Right cardiac atrium (tissue), 5 donors: ENCODE data around the gene PIK3AP1. TPM values are rescaled to one million over a fixed set of nuclear protein-coding genes. Genes with fewer than 3 reads are reported as not detected.

ENCODE experiments used
- ATAC-seq, 2 donors: fragments of 200-7000 bp; cut with Tn5 transposase; one replicate each; pipeline versions ENCODE4 v1.8.0 to v1.9.1; 2020; ENCODE audit warnings: moderate library complexity in 2 of 2, mild to moderate bottlenecking in 1 of 2
- DNase-seq, 3 donors: peaks; one replicate each; pipeline ENCODE4 v3.0.0-alpha.2; 2020
- H3K27ac ChIP-seq: one replicate; pipeline ENCODE4 v1.5.1; 2013; ENCODE audit warnings: mild to moderate bottlenecking, low read length, control low read depth, moderate library complexity
- H3K27me3 ChIP-seq: one replicate; pipeline ENCODE4 v1.6.1; 2013; ENCODE audit not compliant: control insufficient read depth, insufficient read depth
- H3K4me1 ChIP-seq: one replicate; pipeline ENCODE4 v1.6.1; 2013; ENCODE audit warnings: low read length; ENCODE audit not compliant: control insufficient read depth, insufficient read depth
- H3K4me3 ChIP-seq: one replicate; pipeline ENCODE4 v1.5.1; 2013; ENCODE audit warnings: low read length, control low read depth
- H3K9me3 ChIP-seq: one replicate; pipeline ENCODE4 v1.6.1; 2013; ENCODE audit warnings: low read length; ENCODE audit not compliant: control insufficient read depth
- WGBS: extraction: QIAGEN DNeasy Blood & Tissue Kit; methylation state at CpG from one replicate; pipeline ENCODE4 v1.1.7; 2013; 5-methylcytosine and 5-hydroxymethylcytosine counted together
- intact Hi-C, 4 donors: fragments of 100-400 bp; cut with DNase I; formaldehyde crosslinking; loops; one replicate each; pipeline versions ENCODE4 v1.11.0 to v1.14.0; 2022 to 2023
- polyA plus RNA-seq: library from polyadenylated mRNA; stranded (reverse); fragments of 200-250 nt; gene quantifications from one replicate; pipeline ENCODE4 v1.2.3, GENCODE V29; 2013
- total RNA-seq, 4 donors: library from RNA; stranded (reverse); fragmentation: NEBNext Ultra II Directional; extraction: Animal tissue kit (Norgen Biotek cat#: 25700); gene quantifications; one replicate each; pipeline ENCODE4 v1.2.1, GENCODE V29; 2021
- donor health status: healthy with polysubstance abuse.
- donor health status: DM: no; HTN: yes; CAD: no.
- donor health status: DM: no; HTN: no; CAD: no.
- donor health status: DM: no; HTN: yes; CAD: no; lungs with severe emphysema.
- donor health status: DM: yes; HTN: yes; CAD: no.

PIK3AP1 gene
- total and polyA plus RNA-seq, 5 donors, result 1.4 to 10.5 (median 4.9) TPM

DNA sequence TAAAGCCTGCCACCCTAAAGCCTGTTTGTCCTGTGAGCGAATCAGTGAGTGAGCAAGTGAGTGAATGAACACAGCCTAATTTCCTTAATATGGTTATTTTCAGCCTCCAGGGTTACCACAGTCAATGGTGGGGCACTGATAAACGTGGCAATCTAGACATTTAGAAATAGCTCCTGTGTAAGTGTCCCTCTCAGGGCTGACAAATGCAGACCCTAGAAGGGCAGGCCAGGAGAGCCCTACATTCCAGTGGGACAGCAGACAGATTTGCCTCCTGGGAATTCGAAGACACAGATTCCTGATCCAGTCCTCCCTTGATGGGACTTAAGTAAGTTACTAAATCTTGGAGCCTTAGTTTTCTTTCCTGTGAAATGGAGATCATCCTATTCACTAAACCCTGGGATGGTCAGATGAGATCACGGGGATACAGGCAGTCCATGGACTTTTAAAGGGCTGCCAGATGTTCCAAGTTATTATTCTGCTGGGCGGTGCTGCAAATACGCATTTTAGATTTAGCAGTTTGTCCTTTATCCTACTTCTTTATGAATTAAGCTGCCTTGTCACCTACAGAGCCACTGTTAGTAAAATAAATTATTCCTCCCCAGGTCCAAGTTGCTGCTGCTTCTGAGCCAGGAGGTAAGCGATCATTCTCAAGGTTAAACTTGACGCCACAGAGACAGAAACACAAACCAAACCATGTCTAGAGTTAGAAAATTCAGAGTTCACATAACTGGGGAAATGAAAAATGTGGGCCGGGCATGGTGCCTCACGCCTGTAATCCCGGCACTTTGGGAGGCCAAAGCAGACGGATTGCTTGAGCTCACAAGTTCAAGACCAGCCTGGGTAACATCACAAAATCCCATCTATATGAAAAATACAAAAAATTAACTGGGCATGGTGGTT, 78.7 kb downstream of the PIK3AP1 start:
- 81% methylated on average over 12 of the region's 12 CpGs for WGBS
- no peaks in the 10 kb centered on the region for H3K9me3 ChIP-seq
- no peak overlapping the region for H3K27ac ChIP-seq
- H3K27me3 ChIP-seq, result no peaks in the 10 kb centered on the region
- H3K4me3 ChIP-seq, result no peak overlapping the region
- intact Hi-C loops, result no loop called here
- H3K4me1 ChIP-seq, result no peaks in the 10 kb centered on the region
- no peak for DNase-seq
- ATAC-seq, result no peak

DNA sequence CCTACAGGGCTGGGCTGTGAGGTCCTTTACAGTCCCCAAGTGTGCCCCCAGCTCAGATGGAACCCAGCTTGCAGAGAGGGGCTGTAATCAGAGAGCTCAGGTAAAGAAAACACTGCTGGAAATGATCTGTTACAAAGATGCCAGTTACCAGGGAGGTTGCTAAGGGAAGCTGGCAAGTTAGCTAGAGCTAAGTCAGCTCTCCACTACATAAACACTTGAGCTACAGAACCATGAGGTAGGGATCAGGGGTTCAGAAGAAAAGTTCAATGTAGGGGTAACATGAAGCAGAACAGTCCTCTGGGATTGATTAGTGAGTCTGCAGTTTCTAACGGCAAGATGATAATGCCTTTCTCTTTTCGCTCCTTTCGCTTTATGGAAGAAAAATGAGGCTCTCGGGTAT, 80.4 kb downstream of the PIK3AP1 start:
- intact Hi-C loops, result no loop called here
- H3K27ac ChIP-seq, result no peak overlapping the region
- 59% methylated on average over 4 of the region's 4 CpGs for WGBS

DNA sequence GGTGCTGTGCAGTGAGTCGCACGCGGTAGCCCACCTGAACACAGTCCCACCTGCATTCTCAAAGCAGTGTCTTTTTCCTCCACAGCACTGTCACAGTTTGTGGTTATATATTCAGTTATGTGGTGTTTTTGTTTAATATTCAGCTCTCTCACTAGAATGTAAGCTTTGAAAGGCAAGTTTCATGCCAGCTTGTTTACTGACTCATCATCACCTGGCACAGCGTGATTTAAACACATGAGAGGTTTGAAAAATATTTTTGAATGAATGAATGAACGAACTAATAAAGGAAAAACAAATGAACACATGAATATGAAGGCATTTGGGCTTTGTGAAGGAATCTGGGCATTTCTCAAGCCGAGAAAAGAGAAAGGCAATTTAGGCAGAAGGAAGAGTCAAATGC, 81.6 kb downstream of the PIK3AP1 start:
- Histone ChIP-seq H3K27ac (no peak overlapping the region), H3K27me3 (no peaks in the 10 kb centered on the region), H3K4me1 (no peaks in the 10 kb centered on the region), H3K9me3 (no peaks in the 10 kb centered on the region), H3K4me3 (no peak overlapping the region)
- intact Hi-C loops, result no loop called here
- ATAC-seq (no peak), DNase-seq (no peak)
- WGBS, result 90% methylated on average over 6 of the region's 6 CpGs

More for the DNA sequence above, 80.4 kb downstream of the PIK3AP1 start:
- ATAC-seq, result no peak
- Histone ChIP-seq H3K9me3 (no peaks in the 10 kb centered on the region), H3K4me1 (no peaks in the 10 kb centered on the region), H3K27me3 (no peaks in the 10 kb centered on the region), H3K4me3 (no peak overlapping the region)
- no peak for DNase-seq

DNA sequence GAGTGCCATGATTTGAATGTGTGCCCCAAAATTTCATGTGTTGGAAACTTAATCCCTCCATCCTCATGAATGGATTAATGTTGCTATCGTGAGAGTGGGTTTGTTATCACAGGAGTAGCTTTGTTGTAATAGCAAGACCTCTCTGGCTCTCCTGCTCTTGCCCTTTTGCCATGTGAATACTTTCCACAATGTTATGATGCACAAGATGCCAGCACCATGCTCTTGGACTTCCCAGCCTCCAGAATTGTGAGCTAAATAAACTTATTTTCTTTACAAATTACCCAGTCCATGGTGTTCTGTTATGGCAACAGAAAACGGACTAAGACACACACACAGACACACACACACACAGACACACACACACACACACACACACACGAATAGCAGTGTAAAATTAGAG, 82.2 kb downstream of the PIK3AP1 start:
- H3K4me1 ChIP-seq, result no peaks in the 10 kb centered on the region
- no peaks in the 10 kb centered on the region for H3K27me3 ChIP-seq
- H3K4me3 ChIP-seq, result no peak overlapping the region
- intact Hi-C loops, result no loop called here
- no peak overlapping the region for H3K27ac ChIP-seq
- H3K9me3 ChIP-seq, result no peaks in the 10 kb centered on the region
- ATAC-seq (no peak), DNase-seq (no peak)
- WGBS, result 69% methylated on average over 3 of the region's 3 CpGs

DNA sequence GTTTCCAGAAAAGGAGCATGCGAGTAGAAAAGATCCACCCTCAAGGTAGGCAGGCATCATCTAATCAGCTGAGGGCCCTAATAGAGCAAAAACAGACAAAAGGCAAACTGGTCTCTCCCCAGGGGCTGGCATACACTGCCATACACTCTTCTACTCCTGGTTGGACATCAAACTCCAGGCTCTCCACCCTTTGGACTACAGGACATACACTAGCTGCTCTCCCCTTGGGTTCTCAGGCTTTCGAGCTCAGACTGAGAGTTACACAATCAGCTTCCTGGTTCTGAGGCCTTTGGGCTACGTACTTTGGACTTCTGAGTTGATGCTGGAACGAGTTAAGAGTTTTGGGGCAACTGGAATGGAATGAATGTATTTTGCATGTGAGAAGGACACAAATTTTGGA, 82.6 kb downstream of the PIK3AP1 start:
- 84% methylated on average over 4 of the region's 4 CpGs for WGBS
- Histone ChIP-seq H3K4me1 (peaks cover 3% of the 10 kb centered on the region), H3K27me3 (no peaks in the 10 kb centered on the region), H3K9me3 (no peaks in the 10 kb centered on the region), H3K4me3 (no peak overlapping the region), H3K27ac (no peak overlapping the region)
- ATAC-seq, result no peak
- intact Hi-C loops, result no loop called here
- no peak for DNase-seq

DNA sequence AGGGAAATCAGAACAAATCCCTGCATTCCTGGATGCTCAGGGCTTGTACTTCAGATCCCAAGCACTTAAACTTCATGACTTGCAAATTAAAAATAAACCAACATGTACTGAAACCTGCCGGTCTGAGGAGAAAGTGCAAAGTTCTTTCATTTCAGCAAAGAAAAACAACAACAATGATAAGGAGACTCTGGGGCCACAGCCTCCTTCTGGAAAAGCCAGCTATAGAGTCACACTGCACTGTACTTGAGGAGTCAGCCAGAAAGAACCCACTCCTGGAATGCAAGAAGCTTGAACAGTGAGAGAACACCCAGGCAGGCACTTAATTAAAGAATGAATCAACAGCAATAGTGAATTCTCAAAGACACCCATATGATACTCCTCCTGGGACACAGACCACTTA, 83.8 kb downstream of the PIK3AP1 start:
- Histone ChIP-seq H3K4me3 (no peak overlapping the region), H3K27ac (no peak overlapping the region), H3K9me3 (no peaks in the 10 kb centered on the region), H3K27me3 (no peaks in the 10 kb centered on the region), H3K4me1 (peaks cover 4% of the 10 kb centered on the region)
- DNase-seq (no peak), ATAC-seq (no peak)
- WGBS, result 20% methylated on average over 1 of the region's 1 CpG
- intact Hi-C loops, result no loop called here

DNA sequence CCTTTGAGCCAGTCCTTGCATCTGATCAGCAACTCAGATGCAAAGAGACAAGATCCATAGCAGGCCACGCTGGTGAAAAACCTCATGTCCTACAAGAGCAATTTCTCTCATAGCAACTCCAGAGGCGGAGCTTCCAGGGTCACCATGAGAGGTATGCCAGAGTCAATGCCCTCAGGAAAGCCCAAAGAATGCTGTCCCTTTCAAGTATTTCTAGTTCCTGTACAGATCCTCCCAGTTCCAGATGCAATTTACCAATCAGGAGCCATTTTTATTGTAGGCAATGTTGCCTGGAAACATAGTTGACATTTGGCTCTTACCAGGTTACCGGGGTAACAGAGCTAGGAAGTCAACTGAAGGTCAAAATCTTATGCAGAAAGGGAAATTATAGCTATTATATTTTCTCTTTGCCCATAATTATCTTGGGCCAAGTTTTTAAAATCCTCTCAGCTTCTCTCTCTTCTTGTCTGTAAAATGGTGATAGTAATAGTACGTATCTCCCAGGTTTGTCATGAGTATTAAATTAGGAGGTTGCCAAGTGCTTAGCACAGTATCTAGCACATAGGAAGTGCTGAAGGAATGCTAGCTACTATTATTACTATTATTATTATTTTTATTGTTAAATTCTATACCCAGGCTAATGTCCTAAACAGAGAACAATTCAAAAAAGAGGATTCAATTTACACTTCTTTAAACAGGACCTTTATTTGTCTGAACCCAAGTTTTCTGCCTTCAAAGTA, 87.2 kb downstream of the PIK3AP1 start:
- no peaks in the 10 kb centered on the region for H3K27me3 ChIP-seq
- H3K4me3 ChIP-seq, result no peak overlapping the region
- H3K4me1 ChIP-seq, result peaks cover 4% of the 10 kb centered on the region
- ATAC-seq (no peak), DNase-seq (no peak)
- no peak overlapping the region for H3K27ac ChIP-seq
- intact Hi-C loops, result no loop called here
- no peaks in the 10 kb centered on the region for H3K9me3 ChIP-seq
- 64% methylated on average over 4 of the region's 4 CpGs for WGBS

DNA sequence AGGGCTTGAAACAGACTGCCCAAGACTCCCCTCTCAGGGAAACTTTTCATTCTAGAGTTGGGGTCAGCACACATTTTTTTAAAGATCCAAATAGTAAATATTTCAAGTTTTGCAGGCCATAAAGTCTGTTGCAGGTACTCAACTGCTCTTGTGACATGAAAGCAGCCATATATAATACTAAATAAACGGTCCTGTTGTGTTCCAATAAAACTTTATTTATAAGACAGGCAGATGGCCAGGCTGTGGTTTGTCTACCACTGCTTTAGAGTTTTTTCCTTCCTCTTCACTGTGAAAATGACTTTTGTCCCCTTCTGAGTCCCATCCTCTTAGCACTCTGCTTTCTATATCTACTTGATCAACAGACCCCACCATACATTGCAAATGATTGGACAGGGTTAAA, 93.0 kb downstream of the PIK3AP1 start:
- Histone ChIP-seq H3K9me3 (no peaks in the 10 kb centered on the region), H3K27me3 (no peaks in the 10 kb centered on the region), H3K27ac (no peak overlapping the region), H3K4me1 (no peaks in the 10 kb centered on the region), H3K4me3 (no peak overlapping the region)
- DNase-seq, result no peak
- 83% methylated on average over 1 of the region's 1 CpG for WGBS
- no peak for ATAC-seq
- intact Hi-C loops, result no loop called here

DNA sequence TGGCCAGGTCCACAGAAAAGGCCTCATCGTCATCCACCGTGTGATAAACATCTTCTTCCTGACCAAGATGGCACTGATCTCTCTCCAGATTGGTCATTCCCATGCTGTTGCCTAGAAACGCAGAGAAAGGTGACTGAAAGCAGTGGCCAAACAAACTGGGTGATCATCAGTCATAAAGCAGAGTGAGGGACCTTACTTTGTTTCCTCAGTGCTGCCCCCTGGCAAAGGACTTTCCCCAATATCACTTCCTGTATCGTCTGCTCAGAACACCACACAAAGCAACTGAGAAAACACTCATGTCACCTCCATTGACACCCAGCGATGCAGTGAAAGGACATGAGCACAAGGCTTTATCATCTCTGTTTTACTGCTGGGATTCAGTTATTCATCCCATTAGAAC, 93.5 kb downstream of the PIK3AP1 start:
- WGBS, result 82% methylated on average over 5 of the region's 5 CpGs
- intact Hi-C loops, result no loop called here
- ATAC-seq (no peak), DNase-seq (no peak)
- Histone ChIP-seq H3K9me3 (no peaks in the 10 kb centered on the region), H3K27me3 (no peaks in the 10 kb centered on the region), H3K27ac (no peak overlapping the region), H3K4me1 (no peaks in the 10 kb centered on the region), H3K4me3 (no peak overlapping the region)

DNA sequence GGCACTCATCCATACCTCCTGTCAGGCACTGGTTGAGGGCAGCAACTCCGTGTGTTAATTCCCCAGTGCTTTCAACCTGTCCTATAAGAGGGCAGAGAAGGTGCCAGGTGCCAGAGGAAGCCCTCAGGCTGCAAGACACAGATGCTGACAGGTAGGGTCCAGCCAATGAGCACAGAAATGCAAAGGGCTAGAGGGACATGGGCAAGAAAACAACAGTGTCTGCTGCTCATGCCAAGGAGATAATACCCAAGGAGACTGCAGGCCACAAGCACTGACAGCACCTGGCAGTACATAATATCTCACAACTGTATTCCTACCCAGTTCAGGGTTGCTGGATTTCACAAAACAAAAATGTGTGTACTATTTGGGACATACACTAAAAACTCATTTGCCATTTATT, 95.1 kb downstream of the PIK3AP1 start:
- intact Hi-C loops, result no loop called here
- DNase-seq (no peak), ATAC-seq (no peak)
- Histone ChIP-seq H3K4me1 (peaks cover 2% of the 10 kb centered on the region), H3K27me3 (no peaks in the 10 kb centered on the region), H3K27ac (no peak overlapping the region), H3K4me3 (no peak overlapping the region), H3K9me3 (no peaks in the 10 kb centered on the region)
- 66% methylated on average over 1 of the region's 1 CpG for WGBS

DNA sequence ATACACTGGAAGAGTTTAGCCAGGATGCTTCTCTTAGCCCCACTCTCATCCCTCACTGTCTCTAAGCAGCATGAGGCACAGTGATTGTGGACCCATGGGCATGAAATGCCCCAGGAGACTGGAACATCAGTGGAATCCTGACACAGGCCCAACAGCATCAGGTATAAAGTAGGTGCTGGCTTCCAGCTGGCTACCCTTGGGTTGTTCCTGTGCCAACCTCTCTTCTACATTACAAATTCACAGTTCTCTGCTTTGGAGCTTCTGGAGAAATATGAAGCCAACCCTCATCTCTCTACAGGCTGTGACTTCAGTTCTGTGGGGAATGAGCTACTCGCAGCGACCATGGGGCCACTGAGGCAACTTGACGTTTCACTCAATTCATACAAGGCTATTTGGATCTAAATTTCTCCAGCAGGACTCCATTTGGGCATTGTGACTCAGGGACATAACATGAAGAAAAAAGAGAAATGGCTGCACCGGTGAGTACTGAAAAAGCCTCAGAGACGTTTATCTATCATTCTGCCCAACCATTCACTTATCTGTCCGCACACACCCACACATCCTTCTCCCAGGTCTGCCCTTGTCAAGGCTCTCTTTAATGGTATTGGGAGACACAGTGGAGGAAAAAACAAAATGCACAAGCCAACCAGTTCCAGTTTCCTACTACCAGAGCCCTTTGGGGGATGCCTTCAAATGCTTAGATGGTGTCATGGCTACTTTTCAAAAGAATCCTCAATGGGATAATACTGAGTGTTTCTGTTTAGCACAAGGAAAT, 98.1 kb downstream of the PIK3AP1 start:
- H3K9me3 ChIP-seq, result no peaks in the 10 kb centered on the region
- H3K27me3 ChIP-seq, result no peaks in the 10 kb centered on the region
- intact Hi-C loops, result no loop called here
- no peak overlapping the region for H3K4me3 ChIP-seq
- no peak overlapping the region for H3K27ac ChIP-seq
- DNase-seq, result no peak
- ATAC-seq, result no peak
- H3K4me1 ChIP-seq, result peaks cover 9% of the 10 kb centered on the region
- 68% methylated on average over 6 of the region's 6 CpGs for WGBS
